ENCODE data around the gene TAF5L. TPM values are rescaled to one million over a fixed set of nuclear protein-coding genes. Genes with fewer than 3 reads are reported as not detected.
"Not testable (repeated sequence)": the region's sequence is repeated elsewhere in the genome, so short reads cannot be mapped to it uniquely, and the experiment has no call there.

Gene TAF5L
- total RNA-seq, 2 donors from 2014 or later, result 26.5 to 30.7 TPM

GRCh38 chr1:229613938-229614337 is 12.0 kb downstream of the TAF5L start:
- Mint-ChIP-seq H3K27me3 (no peaks in the 10 kb centered on the region), H3K4me1 (ENCODE audit: low read depth in 2 of 2) (peaks cover 2 to 4% of the 10 kb centered on the region in 2 donors), H3K27ac (no peak overlapping the region), H3K36me3 (peaks cover 22% of the 10 kb centered on the region), H3K9me3 (no peaks in the 10 kb centered on the region), H3K4me3 (no peak overlapping the region)
- ATAC-seq (no peak), DNase-seq (ENCODE audit: low spot score) (no peak)

- peaks cover 37% of the 10 kb centered on the region for H3K36me3 Mint-ChIP-seq
- H3K9me3 Mint-ChIP-seq, result no peaks in the 10 kb centered on the region
- no peak overlapping the region for H3K27ac Mint-ChIP-seq
- H3K27me3 Mint-ChIP-seq, result no peaks in the 10 kb centered on the region
- no peak for ATAC-seq
- no peak for DNase-seq (ENCODE audit: low spot score)
- H3K4me3 Mint-ChIP-seq, result no peak overlapping the region
- H3K4me1 Mint-ChIP-seq (ENCODE audit: low read depth in 2 of 2), result peaks cover 4 to 6% of the 10 kb centered on the region in 2 donors
Measured at GRCh38 chr1:229608590-229608989, 17.3 kb downstream of the TAF5L start.

- no peak for DNase-seq (ENCODE audit: low spot score)
- Mint-ChIP-seq H3K4me3 (no peak overlapping the region), H3K27me3 (no peaks in the 10 kb centered on the region), H3K27ac (no peak overlapping the region), H3K9me3 (no peaks in the 10 kb centered on the region), H3K4me1 (ENCODE audit: low read depth in 2 of 2) (peaks cover 4 to 6% of the 10 kb centered on the region in 2 donors), H3K36me3 (peaks cover 42% of the 10 kb centered on the region)
- ATAC-seq, result no peak
Measured at GRCh38 chr1:229607370-229607769, 18.6 kb downstream of the TAF5L start.

- no peak overlapping the region for H3K4me3 Mint-ChIP-seq
- DNase-seq (ENCODE audit: low spot score), result no peak
- H3K4me1 Mint-ChIP-seq (ENCODE audit: low read depth in 2 of 2), result peaks cover 9 to 15% of the 10 kb centered on the region in 2 donors
- H3K27ac Mint-ChIP-seq, result no peak overlapping the region
- ATAC-seq, result no peak
- no peaks in the 10 kb centered on the region for H3K9me3 Mint-ChIP-seq
- peaks cover 39% of the 10 kb centered on the region for H3K36me3 Mint-ChIP-seq
- no peaks in the 10 kb centered on the region for H3K27me3 Mint-ChIP-seq
Measured at GRCh38 chr1:229603371-229604005, 22.4 kb downstream of the TAF5L start.

GRCh38 chr1:229600229-229600628 is 25.7 kb downstream of the TAF5L start:
- no peak for ATAC-seq
- Mint-ChIP-seq H3K4me3 (no peak overlapping the region), H3K36me3 (peaks cover 24% of the 10 kb centered on the region), H3K27me3 (no peaks in the 10 kb centered on the region), H3K4me1 (ENCODE audit: low read depth in 2 of 2) (peaks cover 20% of the 10 kb centered on the region in 2 donors), H3K9me3 (no peaks in the 10 kb centered on the region), H3K27ac (no peak overlapping the region)
- DNase-seq (ENCODE audit: low spot score), result no peak

- Mint-ChIP-seq H3K27me3 (no peaks in the 10 kb centered on the region), H3K4me3 (no peak overlapping the region)
- ATAC-seq, result no peak
Measured at GRCh38 chr1:229599218-229599954, 26.5 kb downstream of the TAF5L start.

GRCh38 chr1:229597877-229598276 is 28.0 kb downstream of the TAF5L start:
- Mint-ChIP-seq H3K4me1 (ENCODE audit: low read depth in 2 of 2) (peaks cover 20% of the 10 kb centered on the region in 2 donors), H3K9me3 (no peaks in the 10 kb centered on the region), H3K4me3 (no peak overlapping the region), H3K36me3 (peaks cover 24% of the 10 kb centered on the region), H3K27me3 (no peaks in the 10 kb centered on the region), H3K27ac (peak overlapping the region in 1 of 2 donors; percentile 56)
- DNase-seq (ENCODE audit: low spot score) (no peak), ATAC-seq (no peak)

More at GRCh38 chr1:229599218-229599954, 26.5 kb downstream of the TAF5L start:
- Mint-ChIP-seq H3K27ac (no peak overlapping the region), H3K4me1 (ENCODE audit: low read depth in 2 of 2) (peaks cover 20% of the 10 kb centered on the region in 2 donors), H3K9me3 (no peaks in the 10 kb centered on the region), H3K36me3 (peaks cover 24% of the 10 kb centered on the region)
- DNase-seq (ENCODE audit: low spot score), result no peak

GRCh38 chr1:229596925-229597699 is 28.8 kb downstream of the TAF5L start:
- Mint-ChIP-seq H3K4me1 (ENCODE audit: low read depth in 2 of 2) (peaks cover 20% of the 10 kb centered on the region in 2 donors), H3K27me3 (no peaks in the 10 kb centered on the region), H3K4me3 (no peak overlapping the region), H3K9me3 (no peaks in the 10 kb centered on the region), H3K36me3 (peaks cover 16% of the 10 kb centered on the region), H3K27ac (peak overlapping the region in 1 of 2 donors; percentile 56)
- ATAC-seq, result no peak
- no peak for DNase-seq (ENCODE audit: low spot score)

GRCh38 chr1:229595876-229596275 is 30.0 kb downstream of the TAF5L start:
- H3K4me3 Mint-ChIP-seq, H3K9me3 Mint-ChIP-seq, H3K36me3 Mint-ChIP-seq: not testable (repeated sequence)

GRCh38 chr1:229594227-229595008 is 31.5 kb downstream of the TAF5L start:
- Mint-ChIP-seq H3K36me3 (no peaks in the 10 kb centered on the region), H3K27ac (no peak overlapping the region), H3K4me1 (ENCODE audit: low read depth in 2 of 2) (peaks cover 8 to 15% of the 10 kb centered on the region in 2 donors), H3K4me3 (no peak overlapping the region), H3K27me3 (no peaks in the 10 kb centered on the region), H3K9me3 (no peaks in the 10 kb centered on the region)
- ATAC-seq, result no peak
- DNase-seq (ENCODE audit: low spot score), result no peak

More at GRCh38 chr1:229595876-229596275, 30.0 kb downstream of the TAF5L start:
- ATAC-seq; H3K27me3 Mint-ChIP-seq; H3K27ac Mint-ChIP-seq; DNase-seq (ENCODE audit: low spot score): not testable (repeated sequence)
- peaks cover 13 to 20% of the 10 kb centered on the region in 2 donors for H3K4me1 Mint-ChIP-seq (ENCODE audit: low read depth in 2 of 2)

GRCh38 chr1:229593800-229594199 is 32.1 kb downstream of the TAF5L start:
- Mint-ChIP-seq H3K36me3 (no peaks in the 10 kb centered on the region), H3K9me3 (no peaks in the 10 kb centered on the region), H3K4me1 (ENCODE audit: low read depth in 2 of 2) (peaks cover 7 to 15% of the 10 kb centered on the region in 2 donors), H3K27me3 (no peaks in the 10 kb centered on the region), H3K4me3 (no peak overlapping the region), H3K27ac (no peak overlapping the region)
- DNase-seq (ENCODE audit: low spot score), result no peak
- no peak for ATAC-seq

- ATAC-seq, result no peak
- DNase-seq (ENCODE audit: low spot score), result no peak
- Mint-ChIP-seq H3K36me3 (no peaks in the 10 kb centered on the region), H3K9me3 (no peaks in the 10 kb centered on the region), H3K27me3 (no peaks in the 10 kb centered on the region), H3K27ac (no peak overlapping the region), H3K4me3 (no peak overlapping the region), H3K4me1 (ENCODE audit: low read depth in 2 of 2) (no peaks in the 10 kb centered on the region)
Measured at GRCh38 chr1:229590119-229590518, 35.8 kb downstream of the TAF5L start.

GRCh38 chr1:229585338-229585737 is 40.6 kb downstream of the TAF5L start:
- DNase-seq (ENCODE audit: low spot score) (no peak), ATAC-seq (no peak)
- Mint-ChIP-seq H3K9me3 (no peaks in the 10 kb centered on the region), H3K27me3 (no peaks in the 10 kb centered on the region), H3K36me3 (no peaks in the 10 kb centered on the region), H3K4me3 (no peak overlapping the region), H3K4me1 (ENCODE audit: low read depth in 2 of 2) (no peaks in the 10 kb centered on the region), H3K27ac (no peak overlapping the region)
